Measurements from ENCODE around the gene PNPLA8. TPM values are rescaled to one million over a fixed set of nuclear protein-coding genes. Genes with fewer than 3 reads are reported as not detected.

The PNPLA8 gene
- total and polyA plus RNA-seq, 7 donors: 30.3 to 103 (median 60.1) TPM

DNA sequence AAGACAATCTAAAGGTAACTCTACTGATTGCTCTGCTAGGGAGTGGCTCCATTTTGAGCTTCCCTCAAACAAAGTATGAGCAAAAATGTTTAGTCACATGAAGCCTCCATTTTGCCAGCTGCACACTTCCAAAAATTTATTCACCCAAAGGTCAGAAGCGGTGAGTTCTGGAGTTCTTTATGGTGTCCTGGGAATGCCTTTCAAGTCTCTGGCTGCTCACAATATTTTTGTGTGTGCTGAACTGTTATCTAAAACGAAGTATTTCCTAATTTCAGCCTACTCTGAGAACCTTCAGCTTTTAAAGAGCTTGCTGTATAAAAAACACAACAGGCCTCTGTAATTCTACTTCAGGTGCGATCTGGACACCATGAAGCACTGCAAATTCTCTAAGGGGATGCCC, 85.3 kb downstream of the PNPLA8 start:
- TF ChIP-seq, protein P1, sequence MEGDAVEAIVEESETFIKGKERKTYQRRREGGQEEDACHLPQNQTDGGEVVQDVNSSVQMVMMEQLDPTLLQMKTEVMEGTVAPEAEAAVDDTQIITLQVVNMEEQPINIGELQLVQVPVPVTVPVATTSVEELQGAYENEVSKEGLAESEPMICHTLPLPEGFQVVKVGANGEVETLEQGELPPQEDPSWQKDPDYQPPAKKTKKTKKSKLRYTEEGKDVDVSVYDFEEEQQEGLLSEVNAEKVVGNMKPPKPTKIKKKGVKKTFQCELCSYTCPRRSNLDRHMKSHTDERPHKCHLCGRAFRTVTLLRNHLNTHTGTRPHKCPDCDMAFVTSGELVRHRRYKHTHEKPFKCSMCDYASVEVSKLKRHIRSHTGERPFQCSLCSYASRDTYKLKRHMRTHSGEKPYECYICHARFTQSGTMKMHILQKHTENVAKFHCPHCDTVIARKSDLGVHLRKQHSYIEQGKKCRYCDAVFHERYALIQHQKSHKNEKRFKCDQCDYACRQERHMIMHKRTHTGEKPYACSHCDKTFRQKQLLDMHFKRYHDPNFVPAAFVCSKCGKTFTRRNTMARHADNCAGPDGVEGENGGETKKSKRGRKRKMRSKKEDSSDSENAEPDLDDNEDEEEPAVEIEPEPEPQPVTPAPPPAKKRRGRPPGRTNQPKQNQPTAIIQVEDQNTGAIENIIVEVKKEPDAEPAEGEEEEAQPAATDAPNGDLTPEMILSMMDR (IDR thresholded peaks at IDR 0.05): no peak
- H3K36me3 ChIP-seq (ENCODE audit: insufficient read depth in 1 of 2, low read depth in 1 of 2): no peaks in the 10 kb centered on the region
- 71 to 82% (median 74%) methylated on average over 3 of the region's 3 CpGs for WGBS, 3 donors
- ATAC-seq (no peak), DNase-seq (no peak)
- H3K4me3 ChIP-seq: no peak overlapping the region
- H3K27me3 ChIP-seq (ENCODE audit: insufficient read depth in 3 of 3, low read length in 2 of 3): no peaks in the 10 kb centered on the region
- intact Hi-C loops (cut with DNase I): no loop called here
- no peaks in the 10 kb centered on the region for H3K9me3 ChIP-seq
- H3K27ac ChIP-seq: no peak overlapping the region
- H3K4me1 ChIP-seq: no peaks in the 10 kb centered on the region

DNA sequence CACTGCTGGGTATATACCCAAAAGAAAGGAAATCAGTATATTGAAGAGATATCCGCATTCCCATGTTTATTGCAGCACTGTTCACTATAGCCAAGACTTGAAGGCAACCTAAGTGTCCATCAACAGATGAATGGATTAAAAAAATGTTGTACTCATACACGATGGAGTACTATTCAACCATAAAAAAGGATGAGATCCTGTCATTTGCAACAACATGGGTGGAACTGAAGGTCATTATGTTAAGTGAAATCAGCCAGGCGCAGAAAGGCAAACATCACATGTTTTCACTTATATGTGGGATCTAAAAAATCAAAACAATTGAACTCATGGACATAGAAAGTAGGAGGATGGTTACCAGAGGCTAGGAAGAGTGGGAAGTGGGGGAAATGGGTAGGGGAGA, 89.0 kb downstream of the PNPLA8 start:
- no peak overlapping the region for H3K4me3 ChIP-seq
- no peaks in the 10 kb centered on the region for H3K9me3 ChIP-seq
- WGBS, 3 donors: 93 to 95% (median 93%) methylated on average over 3 of the region's 3 CpGs
- intact Hi-C loops (cut with DNase I): no loop called here
- H3K4me1 ChIP-seq: no peaks in the 10 kb centered on the region
- ATAC-seq (no peak), DNase-seq (no peak)
- H3K27me3 ChIP-seq (ENCODE audit: insufficient read depth in 3 of 3, low read length in 2 of 3): no peaks in the 10 kb centered on the region
- no peak overlapping the region for H3K27ac ChIP-seq
- TF ChIP-seq, protein P1 (IDR thresholded peaks at IDR 0.05): no peak
- H3K36me3 ChIP-seq (ENCODE audit: insufficient read depth in 1 of 2, low read depth in 1 of 2): no peaks in the 10 kb centered on the region

DNA sequence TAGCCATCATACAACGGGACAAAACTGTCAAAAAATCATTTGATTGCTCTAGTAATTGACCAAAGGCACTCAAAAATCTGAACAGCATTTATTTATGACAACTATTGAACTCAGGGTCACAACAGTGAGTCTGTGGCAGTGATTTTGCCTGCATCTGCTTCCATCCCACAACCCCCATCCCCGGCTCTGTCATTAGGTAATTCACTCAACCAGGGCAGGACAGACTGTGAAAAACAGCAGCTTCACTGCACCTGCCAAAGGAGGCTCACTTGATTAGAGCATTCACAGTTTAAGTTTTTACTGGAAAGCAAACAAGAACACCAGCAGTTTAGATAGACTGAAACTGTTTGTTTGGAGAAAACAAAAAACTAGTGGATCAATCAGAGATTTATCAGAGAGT, 91.9 kb downstream of the PNPLA8 start:
- WGBS, 3 donors: 63 to 74% (median 64%) methylated on average over 2 of the region's 2 CpGs
- intact Hi-C loops (cut with DNase I): no loop called here
- Histone ChIP-seq H3K9me3 (no peaks in the 10 kb centered on the region), H3K27me3 (ENCODE audit: insufficient read depth in 3 of 3, low read length in 2 of 3) (peaks cover 0 to 2% (median 0%) of the 10 kb centered on the region in 3 donors), H3K4me1 (no peaks in the 10 kb centered on the region), H3K27ac (no peak overlapping the region), H3K4me3 (no peak overlapping the region), H3K36me3 (ENCODE audit: insufficient read depth in 1 of 2, low read depth in 1 of 2) (no peaks in the 10 kb centered on the region)
- TF ChIP-seq, protein P1 (IDR thresholded peaks at IDR 0.05): no peak
- no peak for DNase-seq
- no peak for ATAC-seq

DNA sequence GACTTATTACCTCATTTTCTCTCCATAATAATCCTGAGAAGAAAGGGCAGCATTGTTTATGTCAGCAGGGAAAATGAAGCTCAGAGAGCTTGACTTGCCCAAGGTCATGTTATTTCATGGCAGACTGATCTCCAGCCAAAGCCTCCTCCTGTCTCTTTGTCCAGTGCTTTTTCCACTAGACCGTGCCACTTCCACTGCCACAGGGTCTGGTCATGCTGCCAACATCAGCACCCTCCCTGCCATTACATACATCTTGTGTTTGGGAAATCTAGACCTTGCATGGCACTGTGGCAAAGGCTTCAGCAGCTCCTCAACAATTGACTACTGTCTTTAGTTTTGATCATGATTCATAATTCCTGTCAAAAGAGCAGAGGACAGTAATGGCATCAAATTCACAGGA, 94.8 kb downstream of the PNPLA8 start:
- TF ChIP-seq, protein P1 (IDR thresholded peaks at IDR 0.05): no peak
- peaks cover 0 to 2% (median 0%) of the 10 kb centered on the region in 3 donors for H3K27me3 ChIP-seq (ENCODE audit: insufficient read depth in 3 of 3, low read length in 2 of 3)
- intact Hi-C loops (cut with DNase I): no loop called here
- DNase-seq: no peak
- no peaks in the 10 kb centered on the region for H3K36me3 ChIP-seq (ENCODE audit: insufficient read depth in 1 of 2, low read depth in 1 of 2)
- no peak overlapping the region for H3K27ac ChIP-seq
- no peak overlapping the region for H3K4me3 ChIP-seq
- WGBS, 3 donors: 56 to 74% (median 57%) methylated on average over 1 of the region's 1 CpG
- H3K9me3 ChIP-seq: no peaks in the 10 kb centered on the region
- no peaks in the 10 kb centered on the region for H3K4me1 ChIP-seq
- no peak for ATAC-seq

DNA sequence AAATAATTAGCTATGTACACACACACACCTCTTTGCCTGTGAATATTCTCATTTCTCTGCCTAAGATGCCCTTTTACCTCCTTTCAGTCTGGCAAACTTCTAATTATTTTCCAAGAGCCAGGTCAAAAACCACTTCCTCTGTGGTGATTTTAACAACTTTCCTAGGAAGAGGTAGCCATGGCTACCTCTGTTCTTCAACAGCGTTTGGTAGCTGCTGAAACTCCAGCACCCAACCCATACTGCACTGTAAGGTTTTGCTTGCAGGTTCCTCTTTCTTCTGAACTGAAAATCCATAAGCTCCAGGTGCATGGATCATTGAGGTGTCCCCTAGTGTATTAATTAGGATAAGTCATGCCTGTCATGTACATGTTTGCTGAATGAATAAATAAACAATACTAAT, 95.3 kb downstream of the PNPLA8 start:
- TF ChIP-seq, protein P1 (IDR thresholded peaks at IDR 0.05): no peak

More for the DNA sequence above, 95.3 kb downstream of the PNPLA8 start:
- Histone ChIP-seq H3K4me3 (no peak overlapping the region), H3K27me3 (ENCODE audit: insufficient read depth in 3 of 3, low read length in 2 of 3) (peaks cover 0 to 2% (median 0%) of the 10 kb centered on the region in 3 donors), H3K9me3 (no peaks in the 10 kb centered on the region), H3K27ac (no peak overlapping the region), H3K36me3 (ENCODE audit: insufficient read depth in 1 of 2, low read depth in 1 of 2) (no peaks in the 10 kb centered on the region), H3K4me1 (no peaks in the 10 kb centered on the region)
- no peak for DNase-seq
- no peak for ATAC-seq
- 47 to 58% (median 51%) methylated on average over 1 of the region's 1 CpG for WGBS, 3 donors
- intact Hi-C loops (cut with DNase I): no loop called here
